A673 (cell line): ENCODE measurements around the gene BTBD18. TPM values are rescaled to one million over a fixed set of nuclear protein-coding genes. Genes with fewer than 3 reads are reported as not detected.

ENCODE experiments used
- BruUV-seq: library from RNA; stranded (reverse); fragments of 400-500 nt; replicated peaks from 2 replicates; lab custom pipeline; 2021; lab: Mats Ljungman, UMichigan
- CTCF ChIA-PET: fragments of 300-600 bp; sonication (Branson Sonifier 250); formaldehyde crosslinking; loops from one replicate; lab custom pipeline; 2022; ENCODE audit warnings: antibody characterized with exemption; lab: Charles Lee
- POLR2A ChIA-PET: fragments of 300-600 bp; sonication (Branson Sonifier 250); formaldehyde crosslinking; loops from one replicate; lab custom pipeline; 2022; ENCODE audit warnings: antibody characterized with exemption; ENCODE audit not compliant: low non-redundant PET; lab: Charles Lee
- DNase-seq: peaks from one replicate; pipeline ENCODE4 v3.0.0-alpha.2; 2015; ENCODE audit warnings: low spot score
- H3K27ac ChIP-seq: fragments of 200-600 bp; sonication (generic); 2 replicates; pipeline ENCODE4 v1.5.1; 2016; ENCODE audit warnings: mixed run types, low read depth, mild to moderate bottlenecking, mixed read lengths, antibody characterized with exemption, low read length; ENCODE audit not compliant: poor library complexity, severe bottlenecking
- H3K27me3 ChIP-seq: fragments of 200-600 bp; sonication (generic); replicated peaks from 2 replicates; pipeline ENCODE4 v1.6.1; 2017; ENCODE audit warnings: mixed run types, low read depth, mild to moderate bottlenecking, mixed read lengths, antibody characterized with exemption, low read length; ENCODE audit not compliant: insufficient read depth, poor library complexity
- H3K36me3 ChIP-seq: fragments of 200-600 bp; sonication (generic); 2 replicates; pipeline ENCODE4 v1.6.1; 2016; ENCODE audit warnings: mixed run types, mild to moderate bottlenecking, mixed read lengths, antibody characterized with exemption, low read length; ENCODE audit not compliant: insufficient read depth, poor library complexity, severe bottlenecking
- H3K4me1 ChIP-seq: fragments of 200-600 bp; sonication (generic); 2 replicates; pipeline ENCODE4 v1.6.1; 2017; ENCODE audit warnings: mixed run types, mild to moderate bottlenecking, mixed read lengths, antibody characterized with exemption, low read length; ENCODE audit not compliant: insufficient read depth, poor library complexity, severe bottlenecking
- H3K4me3 ChIP-seq: fragments of 200-600 bp; sonication (generic); 2 replicates; pipeline ENCODE4 v1.5.1; 2016; ENCODE audit warnings: low read depth, mixed run types, mild to moderate bottlenecking, mixed read lengths, low read length; ENCODE audit not compliant: poor library complexity, severe bottlenecking
- H3K9me3 ChIP-seq: fragments of 200-600 bp; sonication (generic); 2 replicates; pipeline ENCODE4 v1.6.1; 2016; ENCODE audit warnings: mixed run types, low read depth, mild to moderate bottlenecking, mixed read lengths, antibody characterized with exemption, low read length; ENCODE audit not compliant: poor library complexity, severe bottlenecking
- EZH2 ChIP-seq: fragments of 200-600 bp; sonication (generic); IDR thresholded peaks from 2 replicates; pipeline ENCODE4 v1.6.1; 2017; ENCODE audit warnings: borderline replicate concordance, low read depth, mild to moderate bottlenecking, mixed read lengths, antibody characterized with exemption, low read length; ENCODE audit not compliant: poor library complexity, severe bottlenecking
- intact Hi-C: fragments of 100-400 bp; cut with micrococcal nuclease; formaldehyde crosslinking; loops from one replicate; pipeline ENCODE4 v1.10.0; 2022; ENCODE audit not compliant: unreplicated experiment
- total RNA-seq: library from RNA; stranded (reverse); gene quantifications from 2 replicates; pipeline ENCODE4 v1.2.3, GENCODE V29; 2021
- TF ChIP-seq, protein P1 (sequence below): fragments of 300-800, 200-600 bp; sonication (generic); conservative IDR thresholded peaks from 2 replicates; pipeline ENCODE4 v1.5.1; 2017; ENCODE audit warnings: low read depth, mild to moderate bottlenecking, antibody characterized with exemption, low read length, moderate library complexity, mixed read lengths

Gene BTBD18
- total RNA-seq, 1 experiment from 2014 or later = not detected

GRCh38 chr11:57776031-57776521 is 24.5 kb upstream of the BTBD18 start:
- H3K4me1 ChIP-seq = peaks cover 60% of the 10 kb centered on the region
- no peaks in the 10 kb centered on the region for H3K27me3 ChIP-seq
- H3K4me3 ChIP-seq = no peak overlapping the region
- no peaks in the 10 kb centered on the region for H3K36me3 ChIP-seq
- ChIA-PET CTCF (interaction anchor here (0.9 kb wide), 1 partner anchor 24 kb away, joined by 3 read pairs; no protein-coding TSS in a partner anchor), POLR2A (no interaction called here)
- no peak for DNase-seq
- H3K9me3 ChIP-seq = no peaks in the 10 kb centered on the region
- peak overlapping the region; percentile 91 for H3K27ac ChIP-seq
- intact Hi-C loops = no loop called here
- no TSS peak for BruUV-seq
- TF ChIP-seq, protein P1, sequence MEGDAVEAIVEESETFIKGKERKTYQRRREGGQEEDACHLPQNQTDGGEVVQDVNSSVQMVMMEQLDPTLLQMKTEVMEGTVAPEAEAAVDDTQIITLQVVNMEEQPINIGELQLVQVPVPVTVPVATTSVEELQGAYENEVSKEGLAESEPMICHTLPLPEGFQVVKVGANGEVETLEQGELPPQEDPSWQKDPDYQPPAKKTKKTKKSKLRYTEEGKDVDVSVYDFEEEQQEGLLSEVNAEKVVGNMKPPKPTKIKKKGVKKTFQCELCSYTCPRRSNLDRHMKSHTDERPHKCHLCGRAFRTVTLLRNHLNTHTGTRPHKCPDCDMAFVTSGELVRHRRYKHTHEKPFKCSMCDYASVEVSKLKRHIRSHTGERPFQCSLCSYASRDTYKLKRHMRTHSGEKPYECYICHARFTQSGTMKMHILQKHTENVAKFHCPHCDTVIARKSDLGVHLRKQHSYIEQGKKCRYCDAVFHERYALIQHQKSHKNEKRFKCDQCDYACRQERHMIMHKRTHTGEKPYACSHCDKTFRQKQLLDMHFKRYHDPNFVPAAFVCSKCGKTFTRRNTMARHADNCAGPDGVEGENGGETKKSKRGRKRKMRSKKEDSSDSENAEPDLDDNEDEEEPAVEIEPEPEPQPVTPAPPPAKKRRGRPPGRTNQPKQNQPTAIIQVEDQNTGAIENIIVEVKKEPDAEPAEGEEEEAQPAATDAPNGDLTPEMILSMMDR = no peak
- no peak for TF ChIP-seq EZH2

DNA sequence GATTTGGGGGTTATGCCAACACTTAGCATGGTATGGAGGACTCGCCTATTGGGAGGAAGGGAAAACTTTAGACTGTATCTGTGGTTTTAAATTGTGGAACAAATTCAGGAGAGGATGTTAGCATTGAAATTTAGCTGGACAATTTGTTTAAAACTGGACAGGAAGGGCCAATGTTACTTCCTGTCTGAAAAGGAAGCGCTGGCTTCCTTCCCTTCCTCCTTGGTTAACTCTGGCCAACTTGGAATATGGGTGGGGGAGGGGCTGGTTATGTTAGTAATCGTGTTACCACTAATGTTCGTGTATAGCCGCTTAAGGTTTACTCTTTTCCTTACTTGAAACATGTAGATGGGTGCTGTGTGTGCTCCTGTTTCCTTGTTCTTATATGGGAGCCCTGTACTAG is 23.9 kb upstream of the BTBD18 start:
- no TSS peak for BruUV-seq
- no peaks in the 10 kb centered on the region for H3K36me3 ChIP-seq
- ChIA-PET CTCF (no interaction called here), POLR2A (no interaction called here)
- no peaks in the 10 kb centered on the region for H3K9me3 ChIP-seq
- H3K27ac ChIP-seq = peak overlapping the region; percentile 91
- no peaks in the 10 kb centered on the region for H3K27me3 ChIP-seq
- peaks cover 57% of the 10 kb centered on the region for H3K4me1 ChIP-seq
- DNase-seq = no peak
- H3K4me3 ChIP-seq = no peak overlapping the region
- intact Hi-C loops = no loop called here
- TF ChIP-seq, protein P1 = no peak
- no peak for TF ChIP-seq EZH2

DNA sequence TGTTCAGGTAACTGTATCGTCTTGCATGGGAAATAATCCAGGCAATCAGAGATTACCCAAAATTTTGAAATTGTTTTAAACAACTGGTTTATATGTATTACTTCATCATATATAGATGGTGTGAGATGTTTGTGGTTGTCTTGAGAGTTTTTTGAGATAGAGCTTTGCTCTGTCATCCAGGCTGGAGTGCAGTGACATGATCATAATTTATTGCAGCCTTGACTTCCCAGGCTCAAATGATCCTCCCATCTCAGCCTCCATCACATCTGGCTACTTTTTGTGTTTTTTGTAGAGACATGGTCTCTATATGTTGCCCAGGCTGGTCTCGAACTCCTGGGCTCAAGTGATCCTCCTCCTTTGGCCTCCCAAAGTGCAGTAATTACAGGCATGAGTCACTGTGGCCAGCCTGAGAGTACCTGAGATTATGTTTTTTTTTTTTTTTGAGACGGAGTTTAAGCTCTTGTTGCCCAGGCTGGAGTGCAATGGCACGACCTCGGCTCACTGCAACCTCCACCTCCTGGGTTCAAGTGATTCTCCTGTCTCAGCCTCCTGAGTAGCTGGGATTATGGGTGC is 21.5 kb upstream of the BTBD18 start:
- no peak overlapping the region for H3K4me3 ChIP-seq
- ChIA-PET CTCF (interaction anchor here (0.6 kb wide), 1 partner anchor 27 kb away, joined by 3 read pairs; no protein-coding TSS in a partner anchor), POLR2A (no interaction called here)
- intact Hi-C loops = no loop called here
- peaks cover 37% of the 10 kb centered on the region for H3K4me1 ChIP-seq
- no peak for DNase-seq
- no peaks in the 10 kb centered on the region for H3K9me3 ChIP-seq
- no TSS peak for BruUV-seq
- TF ChIP-seq EZH2 = no peak
- TF ChIP-seq, protein P1 = no peak
- H3K27ac ChIP-seq = no peak overlapping the region
- no peaks in the 10 kb centered on the region for H3K27me3 ChIP-seq
- H3K36me3 ChIP-seq = no peaks in the 10 kb centered on the region
